ENCODE measurements around the gene PRR23E. TPM values are rescaled to one million over a fixed set of nuclear protein-coding genes. Genes with fewer than 3 reads are reported as not detected.

PRR23E gene
- total and polyA plus RNA-seq, 2 donors = not detected

GRCh38 chr3:127200086-127200691 lies 7.3 kb downstream of the PRR23E start:
- H3K4me3 ChIP-seq (ENCODE audit: low read depth, low read length) = no peak overlapping the region
- H3K36me3 ChIP-seq (ENCODE audit: insufficient read depth) = no peaks in the 10 kb centered on the region
- H3K27ac ChIP-seq (ENCODE audit: low read depth) = no peak overlapping the region
- H3K4me1 ChIP-seq (ENCODE audit: insufficient read depth) = no peaks in the 10 kb centered on the region
- DNase-seq (ENCODE audit: extremely low spot score) = no peak
- 75% methylated on average over 6 of the region's 6 CpGs for WGBS

GRCh38 chr3:127203024-127203423 lies 10.1 kb downstream of the PRR23E start:
- Histone ChIP-seq H3K27ac (ENCODE audit: low read depth) (no peak overlapping the region), H3K4me3 (ENCODE audit: low read depth, low read length) (no peak overlapping the region), H3K4me1 (ENCODE audit: insufficient read depth) (no peaks in the 10 kb centered on the region), H3K36me3 (ENCODE audit: insufficient read depth) (no peaks in the 10 kb centered on the region)
- no peak for DNase-seq (ENCODE audit: extremely low spot score)
- 24% methylated on average over 1 of the region's 1 CpG for WGBS

- Histone ChIP-seq H3K4me1 (ENCODE audit: insufficient read depth) (no peaks in the 10 kb centered on the region), H3K27ac (ENCODE audit: low read depth) (no peak overlapping the region), H3K4me3 (ENCODE audit: low read depth, low read length) (no peak overlapping the region), H3K36me3 (ENCODE audit: insufficient read depth) (no peaks in the 10 kb centered on the region)
- DNase-seq (ENCODE audit: extremely low spot score) = no peak
- 84% methylated on average over 17 of the region's 17 CpGs for WGBS
These were observed 12.1 kb downstream of the PRR23E start for GRCh38 chr3:127204841-127205582.

GRCh38 chr3:127206154-127206553 lies 13.2 kb downstream of the PRR23E start:
- H3K27ac ChIP-seq (ENCODE audit: low read depth) = no peak overlapping the region
- no peak overlapping the region for H3K4me3 ChIP-seq (ENCODE audit: low read depth, low read length)
- DNase-seq (ENCODE audit: extremely low spot score) = no peak
- WGBS = 88% methylated on average over 3 of the region's 3 CpGs
- H3K4me1 ChIP-seq (ENCODE audit: insufficient read depth) = no peaks in the 10 kb centered on the region
- no peaks in the 10 kb centered on the region for H3K36me3 ChIP-seq (ENCODE audit: insufficient read depth)

- Histone ChIP-seq H3K27ac (ENCODE audit: low read depth) (no peak overlapping the region), H3K4me3 (ENCODE audit: low read depth, low read length) (no peak overlapping the region), H3K36me3 (ENCODE audit: insufficient read depth) (no peaks in the 10 kb centered on the region), H3K4me1 (ENCODE audit: insufficient read depth) (no peaks in the 10 kb centered on the region)
- WGBS = 74% methylated on average over 15 of the region's 15 CpGs
- no peak for DNase-seq (ENCODE audit: extremely low spot score)
These were observed 13.9 kb downstream of the PRR23E start for GRCh38 chr3:127206611-127207516.

- WGBS = 84% methylated on average over 8 of the region's 8 CpGs
- no peak for DNase-seq (ENCODE audit: extremely low spot score)
- H3K4me3 ChIP-seq (ENCODE audit: low read depth, low read length) = no peak overlapping the region
- H3K27ac ChIP-seq (ENCODE audit: low read depth) = no peak overlapping the region
- no peaks in the 10 kb centered on the region for H3K4me1 ChIP-seq (ENCODE audit: insufficient read depth)
- H3K36me3 ChIP-seq (ENCODE audit: insufficient read depth) = no peaks in the 10 kb centered on the region
These were observed 15.0 kb downstream of the PRR23E start for GRCh38 chr3:127207727-127208482.

- no peaks in the 10 kb centered on the region for H3K4me1 ChIP-seq (ENCODE audit: insufficient read depth)
- no peaks in the 10 kb centered on the region for H3K36me3 ChIP-seq (ENCODE audit: insufficient read depth)
- H3K27ac ChIP-seq (ENCODE audit: low read depth) = no peak overlapping the region
- H3K4me3 ChIP-seq (ENCODE audit: low read depth, low read length) = no peak overlapping the region
- DNase-seq (ENCODE audit: extremely low spot score) = no peak
- 82% methylated on average over 14 of the region's 14 CpGs for WGBS
These were observed 15.7 kb downstream of the PRR23E start for GRCh38 chr3:127208483-127209100.

GRCh38 chr3:127209155-127209839 lies 16.4 kb downstream of the PRR23E start:
- Histone ChIP-seq H3K4me3 (ENCODE audit: low read depth, low read length) (no peak overlapping the region), H3K36me3 (ENCODE audit: insufficient read depth) (no peaks in the 10 kb centered on the region), H3K27ac (ENCODE audit: low read depth) (no peak overlapping the region), H3K4me1 (ENCODE audit: insufficient read depth) (no peaks in the 10 kb centered on the region)
- DNase-seq (ENCODE audit: extremely low spot score) = no peak
- 82% methylated on average over 13 of the region's 13 CpGs for WGBS

- H3K27ac ChIP-seq (ENCODE audit: low read depth) = no peak overlapping the region
- H3K4me3 ChIP-seq (ENCODE audit: low read depth, low read length) = no peak overlapping the region
- no peaks in the 10 kb centered on the region for H3K4me1 ChIP-seq (ENCODE audit: insufficient read depth)
- H3K36me3 ChIP-seq (ENCODE audit: insufficient read depth) = no peaks in the 10 kb centered on the region
- WGBS = 77% methylated on average over 14 of the region's 14 CpGs
- no peak for DNase-seq (ENCODE audit: extremely low spot score)
These were observed 17.1 kb downstream of the PRR23E start for GRCh38 chr3:127209840-127210653.

- no peak for DNase-seq (ENCODE audit: extremely low spot score)
- 82% methylated on average over 7 of the region's 7 CpGs for WGBS
- no peaks in the 10 kb centered on the region for H3K36me3 ChIP-seq (ENCODE audit: insufficient read depth)
- no peak overlapping the region for H3K4me3 ChIP-seq (ENCODE audit: low read depth, low read length)
- no peaks in the 10 kb centered on the region for H3K4me1 ChIP-seq (ENCODE audit: insufficient read depth)
- H3K27ac ChIP-seq (ENCODE audit: low read depth) = no peak overlapping the region
These were observed 17.7 kb downstream of the PRR23E start for GRCh38 chr3:127210654-127210943.

GRCh38 chr3:127211118-127212060 lies 18.5 kb downstream of the PRR23E start:
- 86% methylated on average over 14 of the region's 14 CpGs for WGBS
- no peaks in the 10 kb centered on the region for H3K36me3 ChIP-seq (ENCODE audit: insufficient read depth)
- no peak for DNase-seq (ENCODE audit: extremely low spot score)
- H3K4me1 ChIP-seq (ENCODE audit: insufficient read depth) = no peaks in the 10 kb centered on the region
- no peak overlapping the region for H3K4me3 ChIP-seq (ENCODE audit: low read depth, low read length)
- H3K27ac ChIP-seq (ENCODE audit: low read depth) = no peak overlapping the region
